Lower lobe of right lung (tissue), 2 donors: ENCODE measurements around the gene DGKB. TPM values are rescaled to one million over a fixed set of nuclear protein-coding genes. Genes with fewer than 3 reads are reported as not detected.

Source experiments
- ATAC-seq, 2 donors: fragments of 200-7000 bp; cut with Tn5 transposase; one replicate each; pipeline ENCODE4 v1.9.1; 2020 to 2022; ENCODE audit warnings: mild to moderate bottlenecking in 2 of 2, moderate library complexity in 2 of 2
- DNase-seq: peaks from one replicate; pipeline ENCODE4 v3.0.0-alpha.2; 2020
- H3K27ac ChIP-seq: fragments of 200-600 bp; one replicate; pipeline ENCODE4 v1.8.0; 2022
- H3K27me3 ChIP-seq: fragments of 200-600 bp; one replicate; pipeline ENCODE4 v1.8.0; 2022; ENCODE audit warnings: low read depth
- H3K36me3 ChIP-seq: fragments of 200-600 bp; one replicate; pipeline ENCODE4 v1.8.0; 2022; ENCODE audit warnings: mild to moderate bottlenecking
- H3K4me1 ChIP-seq: fragments of 200-600 bp; one replicate; pipeline ENCODE4 v1.8.0; 2022
- H3K4me3 ChIP-seq: fragments of 200-600 bp; one replicate; pipeline ENCODE4 v1.8.0; 2022; ENCODE audit warnings: mild to moderate bottlenecking
- H3K9me3 ChIP-seq: fragments of 200-600 bp; one replicate; pipeline ENCODE4 v1.8.0; 2022
- CTCF ChIP-seq: fragments of 200-600 bp; IDR thresholded peaks from one replicate; pipeline ENCODE4 v1.8.0; 2022; ENCODE audit warnings: antibody characterized with exemption, mild to moderate bottlenecking
- intact Hi-C: fragments of 100-400 bp; cut with DNase I; formaldehyde crosslinking; loops from one replicate; pipeline ENCODE4 v1.11.0; 2022
- total RNA-seq: library from RNA; stranded (reverse); fragmentation: NEBNext Ultra II Directional; extraction: Animal tissue kit (Norgen Biotek cat#: 25700); gene quantifications from one replicate; pipeline ENCODE4 v1.2.1, GENCODE V29; 2021
- donor health status: DM: no; HTN: yes; CAD: no; lungs with severe emphysema.

Gene DGKB
- total RNA-seq, 1 donor from 2014 or later, result 0.09 TPM

- intact Hi-C loops, result no loop called here
- Histone ChIP-seq H3K4me3 (no peak overlapping the region), H3K27ac (no peak overlapping the region), H3K36me3 (no peaks in the 10 kb centered on the region), H3K4me1 (no peaks in the 10 kb centered on the region), H3K27me3 (no peaks in the 10 kb centered on the region), H3K9me3 (no peaks in the 10 kb centered on the region)
- no peak for DNase-seq
- ATAC-seq, result peak in 1 of 2 donors; percentile 21
- no peak for TF ChIP-seq CTCF
Measured at GRCh38 chr7:14600766-14601367, 301.7 kb downstream of the DGKB start.

GRCh38 chr7:14598978-14599377, 303.6 kb downstream of the DGKB start:
- TF ChIP-seq CTCF, result no peak
- no peaks in the 10 kb centered on the region for H3K36me3 ChIP-seq
- ATAC-seq (no peak), DNase-seq (no peak)
- intact Hi-C loops, result no loop called here
- no peak overlapping the region for H3K4me3 ChIP-seq
- H3K27me3 ChIP-seq, result no peaks in the 10 kb centered on the region
- no peak overlapping the region for H3K27ac ChIP-seq
- no peaks in the 10 kb centered on the region for H3K9me3 ChIP-seq
- H3K4me1 ChIP-seq, result no peaks in the 10 kb centered on the region

GRCh38 chr7:14596421-14596820, 306.1 kb downstream of the DGKB start:
- no peak for DNase-seq
- TF ChIP-seq CTCF, result no peak
- Histone ChIP-seq H3K36me3 (no peaks in the 10 kb centered on the region), H3K4me3 (no peak overlapping the region), H3K27me3 (no peaks in the 10 kb centered on the region), H3K4me1 (no peaks in the 10 kb centered on the region), H3K27ac (no peak overlapping the region), H3K9me3 (no peaks in the 10 kb centered on the region)
- no peak for ATAC-seq
- intact Hi-C loops, result no loop called here

GRCh38 chr7:14590206-14590605, 312.3 kb downstream of the DGKB start:
- no peak overlapping the region for H3K27ac ChIP-seq
- no peaks in the 10 kb centered on the region for H3K9me3 ChIP-seq
- no peaks in the 10 kb centered on the region for H3K36me3 ChIP-seq
- ATAC-seq, result no peak
- TF ChIP-seq CTCF, result no peak
- no peak overlapping the region for H3K4me3 ChIP-seq
- no peaks in the 10 kb centered on the region for H3K27me3 ChIP-seq
- intact Hi-C loops, result no loop called here
- DNase-seq, result no peak
- no peaks in the 10 kb centered on the region for H3K4me1 ChIP-seq

- ATAC-seq (no peak), DNase-seq (no peak)
- Histone ChIP-seq H3K4me3 (no peak overlapping the region), H3K9me3 (peaks cover 5% of the 10 kb centered on the region), H3K36me3 (no peaks in the 10 kb centered on the region), H3K27me3 (no peaks in the 10 kb centered on the region), H3K27ac (no peak overlapping the region), H3K4me1 (no peaks in the 10 kb centered on the region)
- no peak for TF ChIP-seq CTCF
- intact Hi-C loops, result no loop called here
Measured at GRCh38 chr7:14585232-14585631, 317.3 kb downstream of the DGKB start.
